ENCODE results near the gene SLC22A7.

GRCh38 chr6:43328528-43328927 lies 30.5 kb downstream of the SLC22A7 start:
- TF ChIP-seq EZH2 (IDR thresholded peaks at IDR 0.05; ENCODE audit: borderline replicate concordance, insufficient read depth, low read length, poor library complexity, severe bottlenecking) (no peak), CTCF (IDR thresholded peaks at IDR 0.05; ENCODE audit: poor library complexity, severe bottlenecking) (no peak), RAD21 (conservative IDR thresholded peaks at IDR 0.05) (no peak), TAF1 (IDR thresholded peaks at IDR 0.05; ENCODE audit: low read depth) (no peak)

All from neural cell (in vitro differentiated cells).